NCI-H2081 treated with DMSO at 0.1 percent for 48 hours (cell line): Measurements from ENCODE around the gene MAD1L1.

Experiments
- DNase-seq: peaks from one replicate; lab custom pipeline; 2025; lab: John Stamatoyannopoulos, UW

Gene MAD1L1

DNA sequence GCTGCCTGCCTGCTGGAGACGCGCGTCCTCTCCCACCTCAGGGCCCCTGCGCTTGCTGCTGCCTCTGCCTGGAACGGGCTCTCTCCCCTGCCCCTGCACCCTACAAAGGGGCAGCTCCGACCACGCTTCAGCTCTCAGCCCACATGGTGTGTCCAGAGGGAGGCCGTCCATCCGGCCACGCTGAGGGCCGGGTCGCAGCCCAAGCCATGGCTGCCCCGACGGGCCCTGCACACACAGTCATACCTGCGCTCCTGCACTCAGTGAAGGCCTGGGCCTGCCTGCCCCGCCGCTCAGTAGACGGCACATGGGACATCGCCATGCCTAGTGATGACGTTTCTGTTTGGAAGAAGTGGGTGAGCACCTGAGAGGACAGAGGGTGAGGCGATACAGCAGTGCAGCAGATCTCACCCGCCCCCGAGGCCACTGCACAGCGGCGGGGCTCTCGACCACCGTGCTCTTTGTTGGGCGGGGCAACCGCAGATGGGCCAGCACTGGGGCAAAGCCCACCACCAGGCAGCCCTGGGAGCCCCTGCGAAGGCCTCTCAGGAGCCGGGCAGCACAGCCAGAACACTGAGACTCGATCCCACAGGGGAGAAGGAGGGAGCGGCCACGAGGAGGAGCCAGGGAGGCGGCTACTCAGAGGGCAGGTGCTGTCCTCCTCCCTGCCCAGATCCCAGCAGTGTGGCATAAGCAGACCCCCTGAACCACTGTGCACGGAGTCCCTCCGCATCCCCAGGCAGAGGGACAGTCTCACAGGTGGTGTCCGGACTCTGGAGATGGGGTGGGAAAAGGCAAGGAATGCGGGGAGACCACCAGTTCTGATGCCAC is 129.5 kb downstream of the MAD1L1 start:
- DNase-seq = no peak

DNA sequence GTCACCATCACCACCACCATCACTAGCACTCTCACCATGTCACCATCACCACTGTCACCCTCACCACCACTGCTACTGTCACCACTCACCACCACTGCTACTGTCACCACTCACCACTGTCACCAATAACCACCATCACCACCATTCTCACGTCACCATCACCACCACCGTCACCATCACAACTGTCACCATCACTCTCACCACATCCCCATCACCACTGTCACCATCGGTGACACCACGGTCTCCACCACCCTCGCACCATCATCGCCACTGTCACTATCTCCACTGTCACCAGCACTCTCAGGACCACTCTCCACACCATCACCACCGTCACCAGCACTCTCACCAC is 130.4 kb downstream of the MAD1L1 start:
- DNase-seq = no peak

DNA sequence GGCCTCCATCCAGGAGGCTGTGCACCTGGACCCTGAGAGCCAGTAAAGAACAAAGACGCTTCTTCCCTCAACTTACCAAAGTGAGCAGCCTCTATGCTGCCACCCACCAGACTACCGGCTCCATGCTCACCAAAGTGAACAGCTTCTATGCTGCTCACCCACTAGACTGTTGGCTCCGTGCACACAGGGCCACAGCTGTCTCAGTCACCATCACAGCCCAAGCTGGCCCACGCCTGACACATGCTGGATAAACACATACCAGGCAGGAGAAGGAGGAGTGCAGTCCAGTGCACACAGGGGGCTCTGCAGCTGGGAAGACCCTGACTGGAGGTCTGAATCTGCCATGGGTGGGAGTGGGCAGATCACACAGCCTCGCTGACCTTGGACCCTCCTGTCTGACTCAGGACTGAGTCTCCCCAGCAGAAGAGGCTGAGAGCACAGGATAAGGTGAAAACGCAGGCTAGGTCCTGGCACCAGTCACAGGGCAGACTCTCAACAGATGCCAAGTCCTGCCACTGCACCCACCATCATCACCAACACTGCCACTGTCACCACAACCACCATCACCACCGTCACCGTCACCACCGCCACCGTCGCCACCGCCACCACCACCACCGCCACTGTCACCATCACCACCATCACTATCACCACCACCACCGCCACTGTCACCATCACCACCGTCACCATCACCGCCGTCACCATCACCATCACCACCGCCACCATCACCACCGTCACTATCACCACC is 130.9 kb downstream of the MAD1L1 start:
- no peak for DNase-seq

DNA sequence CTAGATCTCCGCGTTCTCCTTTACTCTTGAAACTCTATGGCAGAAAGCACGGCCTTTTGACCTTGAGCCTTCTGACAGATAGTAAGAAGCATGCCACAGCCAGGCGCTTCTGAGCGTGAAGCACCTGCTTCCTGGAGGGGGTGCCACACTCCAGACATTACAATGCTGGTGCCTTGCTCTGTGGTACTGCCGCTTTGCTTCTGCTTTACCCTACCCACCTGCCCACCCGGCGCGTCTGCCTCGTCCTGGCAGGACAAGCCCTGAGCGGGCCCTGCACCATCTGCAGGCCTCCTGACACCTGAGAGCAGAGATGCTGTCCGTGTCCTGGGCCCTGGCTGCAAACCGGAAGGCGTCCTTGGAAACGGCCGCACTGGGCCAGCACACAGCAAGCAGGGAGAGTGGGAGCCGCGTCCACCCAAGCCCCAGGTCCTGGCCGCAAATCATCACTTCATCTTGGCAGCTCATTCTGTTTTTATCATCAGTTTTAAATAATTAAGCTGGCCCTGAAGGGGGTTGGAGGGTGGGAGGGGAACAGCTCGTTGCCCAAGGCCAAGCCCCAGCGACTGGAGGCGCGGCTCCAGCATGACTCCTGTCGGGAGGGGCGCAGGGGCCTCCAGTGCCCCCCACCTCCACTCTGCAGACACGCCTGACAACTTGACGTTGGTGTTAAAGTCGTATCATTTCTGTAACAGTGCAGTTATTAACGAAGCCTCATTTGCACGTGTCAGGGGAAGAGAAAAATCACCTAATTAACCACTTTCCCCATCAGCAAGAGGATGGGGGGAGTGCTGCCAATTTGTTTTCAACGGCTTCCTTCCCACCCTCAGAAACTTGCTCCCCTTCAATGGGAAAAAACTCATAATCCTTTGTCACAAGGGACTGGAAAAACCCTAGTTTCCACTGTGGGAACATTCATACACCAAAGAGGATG is 132.2 kb downstream of the MAD1L1 start:
- no peak for DNase-seq

DNA sequence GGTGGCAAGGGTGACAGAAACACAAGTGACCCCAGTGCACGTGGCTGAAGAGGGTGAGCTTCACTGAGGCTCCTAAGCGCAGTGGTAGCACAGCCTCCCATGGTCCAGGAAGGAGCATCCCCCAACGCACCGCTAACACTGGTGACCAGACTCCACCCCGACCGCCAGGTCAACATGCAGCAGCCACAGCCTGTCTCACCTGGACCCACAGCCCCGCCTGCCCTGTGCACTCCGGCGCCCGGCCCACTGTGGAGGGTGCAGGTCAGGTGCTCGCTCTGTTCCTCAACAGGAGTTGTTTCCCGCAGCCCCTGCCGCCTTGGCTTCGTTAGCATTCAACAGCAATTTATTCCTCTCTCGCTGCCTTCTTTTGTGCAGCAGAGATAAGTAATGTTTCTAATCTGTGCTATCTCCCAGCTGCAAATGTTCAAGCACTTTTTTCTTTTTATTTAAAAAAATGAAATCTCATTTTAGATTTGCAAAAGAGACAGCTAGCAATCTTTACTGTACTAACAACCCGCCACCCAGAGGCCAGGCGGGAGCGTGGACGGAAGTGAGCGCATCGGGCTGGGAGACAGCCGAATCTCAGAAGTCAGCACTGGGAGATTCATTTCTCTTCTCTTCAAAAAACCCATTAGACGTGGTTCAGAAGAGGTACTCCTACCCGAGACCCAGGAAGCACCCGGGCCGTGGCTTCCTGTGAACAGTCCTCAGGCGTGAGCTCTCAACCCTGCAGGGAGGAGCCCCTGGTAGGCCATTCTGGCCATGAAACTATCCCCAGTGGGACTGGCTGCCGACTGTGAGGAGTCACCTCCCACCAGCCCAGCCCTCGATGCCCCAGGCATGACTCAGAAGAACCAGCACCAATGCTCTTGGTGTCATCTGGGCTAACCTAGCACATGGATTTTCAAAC is 133.4 kb downstream of the MAD1L1 start:
- no peak for DNase-seq

DNA sequence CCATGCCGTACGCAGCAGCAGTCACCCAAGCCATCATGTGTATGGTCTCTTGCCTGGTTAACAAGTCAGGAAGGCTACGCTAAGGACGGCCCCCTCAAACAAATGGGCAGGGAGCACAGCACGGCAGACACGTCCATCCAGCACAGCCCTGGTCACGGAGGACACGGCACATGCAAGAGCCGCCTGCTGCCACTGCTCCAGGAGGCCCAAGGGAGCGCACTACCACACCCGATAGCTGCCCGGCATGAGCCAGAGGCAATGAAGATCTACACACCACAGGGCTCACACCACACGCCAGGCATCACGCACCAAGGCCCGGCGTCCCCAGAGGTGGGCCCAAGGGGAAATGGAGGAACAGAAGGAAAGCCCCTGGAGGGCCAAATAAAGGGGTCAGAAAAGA is 134.2 kb downstream of the MAD1L1 start:
- DNase-seq = no peak

GRCh38 chr7:2098056-2098455 is 134.7 kb downstream of the MAD1L1 start:
- no peak for DNase-seq

DNA sequence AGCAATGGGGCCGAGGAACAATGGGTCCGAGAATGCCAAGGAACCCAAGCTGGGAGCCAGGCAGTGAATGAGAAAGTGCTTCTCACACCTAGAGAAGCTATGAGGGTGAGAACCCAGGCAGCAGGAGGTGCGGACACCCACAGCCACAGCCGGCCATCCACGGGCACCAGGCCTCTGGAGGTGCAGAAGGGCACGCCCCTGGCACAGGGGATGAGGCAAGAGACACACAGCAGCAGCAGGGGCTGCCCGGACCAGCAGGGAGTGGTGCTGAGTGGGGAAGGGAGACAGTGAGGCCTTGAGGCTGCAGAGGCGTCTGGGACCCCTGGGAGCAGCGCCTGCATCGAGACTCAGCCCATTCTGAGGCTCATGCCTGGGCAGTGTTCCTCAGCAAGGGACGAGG is 135.3 kb downstream of the MAD1L1 start:
- no peak for DNase-seq

DNA sequence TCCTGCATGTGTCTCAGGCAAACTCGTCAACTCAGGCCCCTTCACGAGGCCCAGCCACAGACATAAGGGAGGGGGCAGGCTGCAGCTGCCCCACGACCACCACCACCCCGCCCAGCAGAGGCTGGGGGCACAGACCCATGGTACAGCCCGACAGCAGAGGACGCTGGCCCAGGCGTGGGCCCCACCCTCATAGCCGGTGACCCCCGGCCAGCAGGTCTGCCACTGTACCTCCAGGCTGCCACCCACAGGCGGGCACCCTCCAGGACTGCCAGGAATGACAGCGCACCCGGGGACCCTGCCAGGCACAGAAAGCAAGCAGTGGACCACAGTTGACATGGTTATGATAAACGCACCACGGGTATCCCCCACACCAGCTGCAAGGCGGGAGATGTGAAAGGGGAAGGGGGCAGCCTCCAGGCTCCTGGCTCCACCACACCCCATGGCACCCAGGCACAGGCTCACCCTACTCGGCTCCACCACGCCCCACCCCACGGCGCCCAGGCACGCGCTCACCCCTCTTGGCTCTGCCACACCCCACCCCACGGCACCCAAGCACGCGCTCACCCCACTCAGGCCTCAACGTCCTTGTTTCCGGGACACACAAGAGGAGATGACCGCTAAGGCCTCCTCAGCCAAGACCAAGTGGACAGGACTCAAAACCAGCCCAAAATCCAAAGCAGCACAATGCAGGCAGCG is 135.9 kb downstream of the MAD1L1 start:
- no peak for DNase-seq

- DNase-seq = no peak
These were observed 137.3 kb downstream of the MAD1L1 start for GRCh38 chr7:2095436-2095835.

DNA sequence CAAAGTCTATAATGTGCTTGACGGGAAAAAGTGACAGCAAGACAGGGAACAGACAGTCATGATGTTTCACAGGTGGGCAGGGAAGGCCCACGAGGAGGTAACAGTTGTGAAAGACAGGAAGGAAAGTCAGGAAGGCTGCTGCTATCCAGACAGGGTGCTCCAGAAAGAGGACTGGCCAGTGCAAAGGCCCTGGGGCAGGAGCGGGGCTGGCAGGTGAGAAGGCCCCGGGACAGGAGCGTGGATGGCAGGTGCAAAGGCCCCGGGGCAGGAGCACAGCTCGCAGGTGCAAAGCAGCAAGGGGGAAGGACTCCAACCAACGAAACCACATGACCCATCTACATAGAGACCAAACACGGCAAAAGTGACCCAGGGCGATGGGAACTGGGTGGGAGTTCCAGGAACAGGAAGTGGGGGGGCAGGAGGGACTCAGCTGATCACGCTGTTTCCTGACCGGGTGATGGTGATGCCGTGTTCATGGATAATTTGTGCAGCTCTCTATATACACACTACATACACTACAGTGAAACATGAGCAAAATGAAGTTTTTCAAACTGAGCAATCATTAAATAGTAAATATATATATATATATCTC is 138.2 kb downstream of the MAD1L1 start:
- no peak for DNase-seq

- DNase-seq = no peak
These were observed 138.9 kb downstream of the MAD1L1 start for GRCh38 chr7:2093843-2094220.

- DNase-seq = no peak
These were observed 139.4 kb downstream of the MAD1L1 start for GRCh38 chr7:2093215-2093842.

GRCh38 chr7:2092279-2092678 is 140.5 kb downstream of the MAD1L1 start:
- no peak for DNase-seq

GRCh38 chr7:2090526-2091520 is 141.9 kb downstream of the MAD1L1 start:
- no peak for DNase-seq

DNA sequence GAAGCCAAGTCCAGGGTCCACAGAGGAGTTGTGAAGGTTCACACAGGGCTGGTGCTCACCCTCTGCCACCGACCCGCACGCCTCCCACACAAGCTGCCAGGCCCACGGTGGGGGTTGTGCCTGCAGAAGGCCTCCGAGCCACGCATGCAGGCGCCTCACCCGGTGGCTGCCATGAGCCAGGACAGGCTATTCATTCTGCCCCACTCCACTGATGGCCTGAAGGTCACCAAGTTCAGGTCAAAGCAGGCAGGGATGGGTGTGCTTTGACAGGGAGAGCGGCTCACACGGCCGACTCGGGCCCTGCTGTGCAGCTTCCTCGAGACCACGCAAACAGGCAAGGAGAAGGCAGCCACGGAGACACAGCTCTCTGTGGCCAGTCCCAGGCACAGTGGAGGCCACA is 143.9 kb downstream of the MAD1L1 start:
- no peak for DNase-seq

DNA sequence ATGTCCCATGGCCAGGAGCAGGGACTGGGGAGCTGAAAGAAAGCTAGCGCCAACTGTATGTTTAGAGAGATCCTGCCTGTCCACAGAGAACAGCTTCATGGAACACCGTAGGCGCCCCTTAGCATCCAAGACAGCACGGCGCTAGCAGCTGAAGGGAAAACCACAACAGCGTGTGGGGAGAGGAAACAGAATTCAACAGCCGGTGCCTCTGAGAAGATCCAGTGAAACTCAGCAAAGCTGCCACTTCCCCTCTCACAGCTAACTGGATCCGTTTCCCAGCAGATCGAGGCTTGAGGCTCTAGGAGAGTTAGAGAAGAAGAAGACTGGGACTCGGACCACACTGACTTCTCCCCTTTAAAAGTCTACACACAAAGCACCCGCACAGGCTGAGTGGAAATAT is 145.0 kb downstream of the MAD1L1 start:
- DNase-seq = no peak

GRCh38 chr7:2086229-2086628 is 146.5 kb downstream of the MAD1L1 start:
- no peak for DNase-seq

- DNase-seq = no peak
These were observed 146.9 kb downstream of the MAD1L1 start for GRCh38 chr7:2085804-2086203.
